Erythroblast (primary cell): ENCODE data around the gene ARHGAP45.

Source experiments
- DNase-seq, 2 experiments: peaks; one replicate each; lab custom pipeline; 2025; lab: John Stamatoyannopoulos, UW
- GATA1 ChIP-seq: IDR thresholded peaks from 2 replicates; pipeline ENCODE4 v1.6.1; 2011; ENCODE audit warnings: low read depth, mild to moderate bottlenecking, control low read depth, low read length, moderate library complexity
- POLR2A ChIP-seq: IDR thresholded peaks from 2 replicates; pipeline ENCODE4 v1.6.1; 2011; ENCODE audit warnings: mild to moderate bottlenecking, low read length

Gene ARHGAP45

DNA sequence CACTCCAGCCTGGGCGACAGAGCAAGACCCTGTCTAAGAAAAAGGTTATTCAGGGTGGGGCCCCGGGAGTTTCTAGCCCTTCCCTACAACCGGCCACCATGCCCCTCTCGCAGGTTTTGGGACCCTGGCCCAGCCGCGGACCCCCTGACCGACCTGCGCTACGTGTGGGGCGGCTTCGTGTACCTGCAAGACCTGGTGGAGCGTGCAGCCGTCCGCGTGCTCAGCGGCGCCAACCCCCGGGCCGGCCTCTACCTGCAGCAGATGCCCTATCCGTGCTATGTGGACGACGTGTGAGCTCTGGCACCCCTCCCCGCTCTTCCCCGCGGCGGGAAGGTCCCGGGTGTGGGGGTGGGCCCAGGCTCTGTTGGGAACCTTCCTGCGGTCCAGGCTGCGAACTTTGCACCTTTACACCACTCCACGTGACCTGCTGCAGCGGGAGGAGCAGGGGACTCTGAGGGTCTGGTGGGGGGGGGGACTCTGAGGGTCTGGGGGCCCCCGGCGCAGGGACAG is 20.8 kb upstream of the ARHGAP45 start:
- no peak for DNase-seq
- TF ChIP-seq GATA1 (no peak), POLR2A (no peak)

DNA sequence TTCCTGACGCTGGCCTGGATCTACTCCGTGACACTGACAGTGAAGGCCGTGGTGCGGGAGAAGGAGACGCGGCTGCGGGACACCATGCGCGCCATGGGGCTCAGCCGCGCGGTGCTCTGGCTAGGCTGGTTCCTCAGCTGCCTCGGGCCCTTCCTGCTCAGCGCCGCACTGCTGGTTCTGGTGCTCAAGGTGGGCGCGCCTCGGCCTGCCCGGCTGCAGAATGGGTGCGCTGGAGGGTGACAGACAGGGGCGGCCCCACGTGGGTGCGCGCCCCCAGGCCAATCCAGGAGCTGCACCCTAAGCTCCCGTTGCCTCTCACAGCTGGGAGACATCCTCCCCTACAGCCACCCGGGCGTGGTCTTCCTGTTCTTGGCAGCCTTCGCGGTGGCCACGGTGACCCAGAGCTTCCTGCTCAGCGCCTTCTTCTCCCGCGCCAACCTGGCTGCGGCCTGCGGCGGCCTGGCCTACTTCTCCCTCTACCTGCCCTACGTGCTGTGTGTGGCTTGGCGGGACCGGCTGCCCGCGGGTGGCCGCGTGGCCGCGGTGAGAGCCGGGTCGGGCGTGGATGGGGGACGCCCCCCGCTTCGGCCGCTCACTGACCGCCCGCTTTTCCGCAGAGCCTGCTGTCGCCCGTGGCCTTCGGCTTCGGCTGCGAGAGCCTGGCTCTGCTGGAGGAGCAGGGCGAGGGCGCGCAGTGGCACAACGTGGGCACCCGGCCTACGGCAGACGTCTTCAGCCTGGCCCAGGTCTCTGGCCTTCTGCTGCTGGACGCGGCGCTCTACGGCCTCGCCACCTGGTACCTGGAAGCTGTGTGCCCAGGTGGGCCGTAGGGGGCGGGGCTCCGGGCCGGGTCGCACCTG is 19.9 kb upstream of the ARHGAP45 start:
- no peak for DNase-seq
- no peak for TF ChIP-seq POLR2A
- no peak for TF ChIP-seq GATA1

DNA sequence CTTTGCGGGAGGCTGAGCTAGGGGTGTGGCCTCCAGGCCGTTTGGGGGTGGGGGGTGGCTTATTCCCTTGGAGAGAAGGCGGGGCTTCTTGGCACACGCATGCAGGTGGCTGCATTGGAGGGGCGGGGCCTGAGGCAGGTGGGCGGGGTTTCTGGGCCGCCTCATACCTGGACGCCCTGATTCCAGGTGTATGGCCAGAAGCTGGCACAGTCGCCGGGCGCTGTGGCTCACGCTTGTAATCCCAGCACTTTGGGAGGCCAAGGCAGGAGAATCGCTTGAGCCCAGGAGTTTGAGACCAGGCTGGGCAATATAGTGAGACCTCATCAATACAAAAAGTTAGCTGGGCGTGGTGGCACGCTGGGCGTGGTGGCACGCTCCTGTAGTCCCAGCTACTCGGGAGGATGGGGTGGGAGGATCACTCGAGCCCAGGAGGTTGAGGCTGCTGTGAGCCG is 19.2 kb upstream of the ARHGAP45 start:
- TF ChIP-seq GATA1 (no peak), POLR2A (no peak)
- no peak for DNase-seq

DNA sequence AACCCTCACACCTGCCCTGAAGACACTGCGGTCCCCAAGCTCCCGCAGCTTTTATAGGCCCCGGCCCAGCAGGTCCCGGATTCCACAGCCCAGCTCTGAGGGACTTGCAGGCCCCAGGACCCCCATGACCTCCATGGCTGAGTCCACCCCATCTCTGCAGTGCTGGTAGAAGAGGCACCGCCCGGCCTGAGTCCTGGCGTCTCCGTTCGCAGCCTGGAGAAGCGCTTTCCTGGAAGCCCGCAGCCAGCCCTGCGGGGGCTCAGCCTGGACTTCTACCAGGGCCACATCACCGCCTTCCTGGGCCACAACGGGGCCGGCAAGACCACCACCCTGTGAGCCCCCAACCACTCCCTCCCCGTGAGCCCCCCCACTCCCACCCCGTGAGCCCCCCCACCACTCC is 17.9 kb upstream of the ARHGAP45 start:
- TF ChIP-seq GATA1 (no peak), POLR2A (no peak)
- DNase-seq = no peak

DNA sequence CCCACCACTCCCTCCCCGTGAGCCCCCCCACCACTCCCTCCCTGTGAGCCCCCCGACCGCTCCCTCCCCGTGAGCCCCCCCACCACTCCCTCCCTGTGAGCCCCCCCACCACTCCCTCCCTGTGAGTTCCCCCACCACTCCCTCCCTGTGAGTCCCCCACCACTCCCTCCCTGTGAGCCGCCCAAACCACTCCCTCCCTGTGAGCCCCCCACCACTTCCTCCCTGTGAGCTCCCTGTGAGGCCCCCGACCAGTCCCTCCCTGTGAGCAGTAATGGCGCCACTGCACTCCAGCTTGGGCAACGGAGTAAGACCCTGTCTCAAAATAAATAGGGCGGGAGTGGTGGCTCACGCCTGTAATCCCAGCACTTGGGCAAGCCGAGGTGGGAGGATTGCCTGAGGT is 17.2 kb upstream of the ARHGAP45 start:
- DNase-seq = no peak
- no peak for TF ChIP-seq POLR2A
- TF ChIP-seq GATA1 = no peak

DNA sequence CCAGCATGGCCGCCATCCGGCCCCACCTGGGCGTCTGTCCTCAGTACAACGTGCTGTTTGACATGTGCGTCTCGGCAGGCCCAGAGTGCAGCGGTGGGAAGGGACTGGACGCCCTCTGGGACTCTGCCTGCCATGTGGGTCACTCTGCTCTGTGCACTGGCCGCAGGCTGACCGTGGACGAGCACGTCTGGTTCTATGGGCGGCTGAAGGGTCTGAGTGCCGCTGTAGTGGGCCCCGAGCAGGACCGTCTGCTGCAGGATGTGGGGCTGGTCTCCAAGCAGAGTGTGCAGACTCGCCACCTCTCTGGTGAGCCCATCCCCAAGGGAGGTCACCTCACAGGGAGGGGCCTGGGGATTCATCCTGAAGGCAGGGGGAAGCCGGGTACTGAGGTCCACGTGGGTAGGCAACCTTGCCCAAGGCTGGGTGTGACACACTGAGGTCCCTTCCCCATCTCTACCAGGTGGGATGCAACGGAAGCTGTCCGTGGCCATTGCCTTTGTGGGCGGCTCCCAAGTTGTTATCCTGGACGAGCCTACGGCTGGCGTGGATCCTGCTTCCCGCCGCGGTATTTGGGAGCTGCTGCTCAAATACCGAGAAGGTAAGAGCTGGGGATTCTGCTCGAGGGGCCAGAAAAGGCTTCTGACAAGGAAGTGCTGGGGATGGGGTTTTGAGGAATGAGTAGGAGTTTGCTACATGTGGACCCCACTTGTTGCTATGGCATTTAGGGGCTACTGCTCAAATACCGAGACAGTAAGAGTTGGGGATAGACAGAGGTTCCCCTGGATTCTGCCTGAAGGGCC is 15.8 kb upstream of the ARHGAP45 start:
- DNase-seq = no peak
- TF ChIP-seq POLR2A = no peak

DNA sequence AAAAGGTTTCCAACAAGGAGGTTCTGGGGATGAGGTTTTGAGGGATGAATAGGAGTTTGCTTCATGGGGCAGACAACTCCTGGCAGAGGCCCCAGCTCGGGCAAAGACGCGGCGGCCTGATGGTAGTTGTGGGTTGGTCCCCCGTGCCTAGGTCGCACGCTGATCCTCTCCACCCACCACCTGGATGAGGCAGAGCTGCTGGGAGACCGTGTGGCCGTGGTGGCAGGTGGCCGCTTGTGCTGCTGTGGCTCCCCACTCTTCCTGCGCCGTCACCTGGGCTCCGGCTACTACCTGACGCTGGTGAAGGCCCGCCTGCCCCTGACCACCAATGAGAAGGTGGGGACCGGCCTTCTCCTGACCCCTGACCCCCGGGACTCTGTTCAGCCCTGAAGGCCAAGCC is 15.2 kb upstream of the ARHGAP45 start:
- DNase-seq = no peak
- TF ChIP-seq GATA1 (no peak), POLR2A (no peak)

DNA sequence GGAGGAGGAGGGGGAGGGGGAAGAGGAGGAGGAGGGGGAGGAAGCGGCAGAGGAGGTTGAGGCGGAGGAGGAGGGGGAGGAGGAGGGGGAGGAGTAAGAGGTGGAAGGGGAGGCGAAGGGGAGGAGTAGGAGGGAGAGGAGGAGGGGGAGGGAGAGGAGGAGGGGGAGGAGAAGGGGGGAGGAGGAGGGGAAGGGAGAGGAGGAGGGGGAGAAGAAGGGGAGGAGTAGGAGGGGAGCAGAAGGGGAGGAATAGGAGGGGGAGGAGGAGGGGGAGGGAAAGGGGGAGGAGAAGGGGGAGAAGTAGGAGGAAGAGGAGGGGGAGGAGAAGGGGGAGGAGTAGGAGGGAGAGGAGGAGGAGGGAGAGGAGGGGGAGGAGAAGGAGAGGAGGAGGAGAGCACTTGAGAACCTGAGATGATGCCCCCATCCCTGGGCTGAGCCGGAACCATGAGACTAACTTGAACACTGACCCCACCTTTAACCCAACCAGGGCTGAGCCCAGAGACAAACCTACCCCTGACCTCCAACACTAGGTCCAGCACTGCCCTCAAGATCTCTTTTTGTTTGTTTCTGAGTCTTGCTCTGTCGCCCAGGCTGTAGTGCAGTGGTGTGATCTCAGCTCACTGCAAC is 14.5 kb upstream of the ARHGAP45 start:
- TF ChIP-seq GATA1 (no peak), POLR2A (no peak)
- no peak for DNase-seq

DNA sequence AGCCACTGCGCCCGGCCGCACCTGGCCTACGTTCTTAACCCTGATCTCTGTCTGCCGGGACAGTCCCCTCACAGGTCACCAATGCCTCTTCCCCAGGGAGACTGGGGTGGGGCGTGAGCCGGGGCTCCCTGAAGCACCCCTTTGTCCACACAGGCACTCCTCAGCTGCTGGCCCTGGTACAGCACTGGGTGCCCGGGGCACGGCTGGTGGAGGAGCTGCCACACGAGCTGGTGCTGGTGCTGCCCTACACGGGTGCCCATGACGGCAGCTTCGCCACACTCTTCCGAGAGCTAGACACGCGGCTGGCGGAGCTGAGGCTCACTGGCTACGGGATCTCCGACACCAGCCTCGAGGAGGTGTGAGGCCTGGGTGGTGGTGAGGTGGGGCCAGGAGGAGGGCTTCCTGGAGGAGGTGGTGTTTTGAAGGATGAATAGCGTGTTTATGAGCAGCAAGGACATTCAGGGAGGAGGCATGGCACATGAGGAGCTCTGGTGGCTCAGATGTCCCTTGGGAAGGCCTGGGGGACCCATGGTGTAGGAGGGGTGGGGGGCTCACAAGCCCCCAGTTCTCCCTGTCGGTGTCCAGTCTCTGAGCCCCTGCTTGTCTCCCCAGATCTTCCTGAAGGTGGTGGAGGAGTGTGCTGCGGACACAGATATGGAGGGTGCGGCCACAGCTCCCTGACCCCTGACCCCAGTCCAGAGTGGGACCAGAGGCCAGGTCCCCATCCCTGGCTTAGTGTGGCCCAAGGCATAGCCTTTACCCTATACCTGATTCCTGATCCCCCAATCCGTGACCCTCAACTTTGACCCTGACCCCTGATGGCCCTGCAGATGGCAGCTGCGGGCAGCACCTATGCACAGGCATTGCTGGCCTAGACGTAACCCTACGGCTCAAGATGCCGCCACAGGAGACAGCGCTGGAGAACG is 13.5 kb upstream of the ARHGAP45 start:
- TF ChIP-seq GATA1 (no peak), POLR2A (no peak)
- DNase-seq = no peak

DNA sequence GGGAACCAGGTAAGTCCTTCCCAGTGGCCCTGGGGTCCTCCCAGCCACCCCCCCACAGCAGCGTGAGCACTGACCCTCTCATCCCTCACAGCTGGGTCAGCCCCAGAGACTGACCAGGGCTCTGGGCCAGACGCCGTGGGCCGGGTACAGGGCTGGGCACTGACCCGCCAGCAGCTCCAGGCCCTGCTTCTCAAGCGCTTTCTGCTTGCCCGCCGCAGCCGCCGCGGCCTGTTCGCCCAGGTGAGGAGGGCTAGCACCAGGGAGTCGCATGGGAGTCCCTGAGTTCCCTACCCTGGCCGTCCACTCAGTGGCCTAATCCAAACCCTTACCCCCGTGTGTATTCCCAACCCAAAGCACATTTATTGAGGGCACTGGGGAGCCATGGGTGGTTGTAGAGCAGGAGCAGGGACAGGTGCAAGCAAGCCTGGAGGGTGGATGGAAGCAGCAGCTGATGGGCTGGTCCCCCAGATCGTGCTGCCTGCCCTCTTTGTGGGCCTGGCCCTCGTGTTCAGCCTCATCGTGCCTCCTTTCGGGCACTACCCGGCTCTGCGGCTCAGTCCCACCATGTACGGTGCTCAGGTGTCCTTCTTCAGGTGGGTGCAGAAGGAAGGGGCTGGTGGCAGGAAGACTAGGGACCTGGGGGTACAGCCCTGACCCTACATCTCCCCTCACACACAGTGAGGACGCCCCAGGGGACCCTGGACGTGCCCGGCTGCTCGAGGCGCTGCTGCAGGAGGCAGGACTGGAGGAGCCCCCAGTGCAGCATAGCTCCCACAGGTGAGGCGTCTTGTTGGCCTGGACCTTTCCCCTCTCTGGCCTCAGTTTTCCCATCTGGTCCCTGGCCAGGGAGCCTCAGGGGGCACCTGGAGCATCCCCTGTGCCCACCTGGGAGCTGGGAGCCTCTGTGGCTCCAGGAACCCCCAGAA is 12.6 kb upstream of the ARHGAP45 start:
- no peak for DNase-seq
- TF ChIP-seq POLR2A (no peak), GATA1 (no peak)

DNA sequence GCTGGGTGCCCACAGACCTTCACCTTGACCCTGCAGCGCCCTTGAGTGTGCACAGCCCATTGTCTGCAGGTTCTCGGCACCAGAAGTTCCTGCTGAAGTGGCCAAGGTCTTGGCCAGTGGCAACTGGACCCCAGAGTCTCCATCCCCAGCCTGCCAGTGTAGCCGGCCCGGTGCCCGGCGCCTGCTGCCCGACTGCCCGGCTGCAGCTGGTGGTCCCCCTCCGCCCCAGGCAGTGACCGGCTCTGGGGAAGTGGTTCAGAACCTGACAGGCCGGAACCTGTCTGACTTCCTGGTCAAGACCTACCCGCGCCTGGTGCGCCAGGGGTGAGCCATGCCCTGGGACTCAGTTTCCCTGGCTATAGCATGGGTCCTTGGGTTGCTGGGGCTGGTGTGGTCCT is 11.9 kb upstream of the ARHGAP45 start:
- TF ChIP-seq POLR2A = no peak
- no peak for TF ChIP-seq GATA1
- DNase-seq = no peak

DNA sequence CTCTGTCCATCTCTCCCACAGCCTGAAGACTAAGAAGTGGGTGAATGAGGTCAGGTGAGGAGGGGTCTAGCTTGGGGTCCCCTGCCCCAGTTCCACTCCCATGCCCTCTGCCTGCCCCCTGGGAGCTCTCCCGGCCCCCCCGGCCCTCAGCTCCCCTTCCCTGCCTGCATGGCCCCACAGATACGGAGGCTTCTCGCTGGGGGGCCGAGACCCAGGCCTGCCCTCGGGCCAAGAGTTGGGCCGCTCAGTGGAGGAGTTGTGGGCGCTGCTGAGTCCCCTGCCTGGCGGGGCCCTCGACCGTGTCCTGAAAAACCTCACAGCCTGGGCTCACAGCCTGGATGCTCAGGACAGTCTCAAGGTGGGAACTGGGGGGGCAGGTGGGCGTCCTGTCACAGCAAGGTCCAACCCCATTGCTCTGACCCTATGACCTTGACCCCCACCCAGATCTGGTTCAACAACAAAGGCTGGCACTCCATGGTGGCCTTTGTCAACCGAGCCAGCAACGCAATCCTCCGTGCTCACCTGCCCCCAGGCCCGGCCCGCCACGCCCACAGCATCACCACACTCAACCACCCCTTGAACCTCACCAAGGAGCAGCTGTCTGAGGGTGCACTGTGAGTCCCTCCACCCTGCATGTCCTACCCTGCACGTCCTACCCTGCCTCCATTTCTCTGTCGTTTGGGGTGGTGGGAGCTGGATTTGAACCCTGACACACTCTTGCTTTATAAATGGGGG is 10.9 kb upstream of the ARHGAP45 start:
- TF ChIP-seq GATA1 = no peak
- no peak for TF ChIP-seq POLR2A
- DNase-seq = no peak
